GM13976 (cell line): ENCODE data around the gene ADAM33.

Experiments used
- DNase-seq: peaks from one replicate; pipeline ENCODE4 v3.0.0; 2012; ENCODE audit warnings: low spot score
- in situ Hi-C: fragments of 300-500 bp; cut with MboI; formaldehyde crosslinking; loops from one replicate; pipeline ENCODE4 v1.12.0; 2022; ENCODE audit warnings: low sequenced_read_pairs, mixed read lengths, inconsistent platforms; ENCODE audit not compliant: unreplicated experiment
- TF ChIP-seq, protein P1 (sequence below): IDR thresholded peaks from 2 replicates; pipeline ENCODE4 v1.5.1; 2012; ENCODE audit warnings: borderline replicate concordance, mild to moderate bottlenecking; ENCODE audit not compliant: insufficient read depth; ENCODE audit errors: extremely low read depth, missing control alignments, control extremely low read depth

Gene ADAM33

GRCh38 chr20:3655131-3655405, 26.7 kb downstream of the ADAM33 start:
- TF ChIP-seq, protein P1, sequence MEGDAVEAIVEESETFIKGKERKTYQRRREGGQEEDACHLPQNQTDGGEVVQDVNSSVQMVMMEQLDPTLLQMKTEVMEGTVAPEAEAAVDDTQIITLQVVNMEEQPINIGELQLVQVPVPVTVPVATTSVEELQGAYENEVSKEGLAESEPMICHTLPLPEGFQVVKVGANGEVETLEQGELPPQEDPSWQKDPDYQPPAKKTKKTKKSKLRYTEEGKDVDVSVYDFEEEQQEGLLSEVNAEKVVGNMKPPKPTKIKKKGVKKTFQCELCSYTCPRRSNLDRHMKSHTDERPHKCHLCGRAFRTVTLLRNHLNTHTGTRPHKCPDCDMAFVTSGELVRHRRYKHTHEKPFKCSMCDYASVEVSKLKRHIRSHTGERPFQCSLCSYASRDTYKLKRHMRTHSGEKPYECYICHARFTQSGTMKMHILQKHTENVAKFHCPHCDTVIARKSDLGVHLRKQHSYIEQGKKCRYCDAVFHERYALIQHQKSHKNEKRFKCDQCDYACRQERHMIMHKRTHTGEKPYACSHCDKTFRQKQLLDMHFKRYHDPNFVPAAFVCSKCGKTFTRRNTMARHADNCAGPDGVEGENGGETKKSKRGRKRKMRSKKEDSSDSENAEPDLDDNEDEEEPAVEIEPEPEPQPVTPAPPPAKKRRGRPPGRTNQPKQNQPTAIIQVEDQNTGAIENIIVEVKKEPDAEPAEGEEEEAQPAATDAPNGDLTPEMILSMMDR, result no peak
- no peak for DNase-seq
- in situ Hi-C loops, result no loop called here

DNA sequence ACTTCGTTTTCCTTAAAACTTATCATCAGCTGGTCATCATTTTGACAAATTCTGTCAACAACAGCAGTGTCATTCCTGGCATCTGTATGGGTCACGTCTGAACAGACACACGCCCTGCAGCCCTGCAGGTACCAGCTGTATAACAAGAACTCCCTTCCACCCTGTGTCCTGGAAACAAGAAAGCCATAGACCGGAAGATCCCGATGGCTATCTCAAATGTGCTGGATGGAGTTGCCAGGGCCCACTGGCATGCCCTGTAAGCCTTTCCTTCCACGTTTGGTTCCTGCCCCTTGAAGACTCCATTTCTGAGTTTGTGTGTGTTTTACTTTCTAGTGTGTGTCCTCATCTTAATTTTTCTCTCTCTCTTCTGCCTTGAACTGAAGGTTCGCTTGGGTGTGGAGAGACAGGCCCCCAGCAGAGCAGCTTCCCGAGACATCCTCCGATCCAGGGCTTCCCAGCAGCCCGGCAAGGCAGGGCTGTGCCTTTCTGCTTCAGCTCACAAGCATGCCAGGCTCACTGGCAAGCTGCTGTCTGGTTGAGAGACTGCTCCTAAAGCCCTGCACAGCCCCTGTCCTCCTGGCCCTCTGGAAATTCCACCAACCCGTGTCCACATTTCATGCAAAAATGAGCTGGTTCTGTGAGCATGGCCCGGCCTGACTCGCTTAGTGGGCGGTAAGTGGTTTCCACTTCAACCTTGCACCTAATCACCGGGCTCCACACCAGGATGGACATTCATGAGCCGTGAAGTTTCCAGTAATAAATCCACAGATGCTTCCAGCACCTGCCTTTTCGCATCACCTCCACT, 27.3 kb downstream of the ADAM33 start:
- TF ChIP-seq, protein P1, result no peak
- DNase-seq, result no peak
- in situ Hi-C loops, result no loop called here

DNA sequence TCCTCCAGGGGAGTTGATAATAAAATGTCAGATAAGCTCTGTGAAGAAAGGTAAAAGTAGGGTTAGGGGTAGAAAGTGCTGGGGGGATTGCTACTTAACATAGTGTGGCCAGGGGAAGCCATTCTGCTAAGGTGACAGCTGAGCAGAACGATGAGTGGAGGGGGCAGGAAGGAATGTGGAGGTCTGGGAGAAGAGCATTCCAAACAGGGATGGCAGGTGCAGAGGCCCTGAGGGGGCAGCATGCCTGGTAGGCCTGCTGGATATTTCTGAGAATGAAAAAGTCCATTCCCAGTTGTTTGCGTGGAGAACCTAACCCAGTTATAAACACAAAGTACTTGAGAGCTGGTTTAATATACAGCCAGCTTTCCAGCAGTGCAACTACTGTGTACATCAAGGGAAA, 27.9 kb downstream of the ADAM33 start:
- in situ Hi-C loops, result no loop called here
- TF ChIP-seq, protein P1, result no peak
- DNase-seq, result no peak

DNA sequence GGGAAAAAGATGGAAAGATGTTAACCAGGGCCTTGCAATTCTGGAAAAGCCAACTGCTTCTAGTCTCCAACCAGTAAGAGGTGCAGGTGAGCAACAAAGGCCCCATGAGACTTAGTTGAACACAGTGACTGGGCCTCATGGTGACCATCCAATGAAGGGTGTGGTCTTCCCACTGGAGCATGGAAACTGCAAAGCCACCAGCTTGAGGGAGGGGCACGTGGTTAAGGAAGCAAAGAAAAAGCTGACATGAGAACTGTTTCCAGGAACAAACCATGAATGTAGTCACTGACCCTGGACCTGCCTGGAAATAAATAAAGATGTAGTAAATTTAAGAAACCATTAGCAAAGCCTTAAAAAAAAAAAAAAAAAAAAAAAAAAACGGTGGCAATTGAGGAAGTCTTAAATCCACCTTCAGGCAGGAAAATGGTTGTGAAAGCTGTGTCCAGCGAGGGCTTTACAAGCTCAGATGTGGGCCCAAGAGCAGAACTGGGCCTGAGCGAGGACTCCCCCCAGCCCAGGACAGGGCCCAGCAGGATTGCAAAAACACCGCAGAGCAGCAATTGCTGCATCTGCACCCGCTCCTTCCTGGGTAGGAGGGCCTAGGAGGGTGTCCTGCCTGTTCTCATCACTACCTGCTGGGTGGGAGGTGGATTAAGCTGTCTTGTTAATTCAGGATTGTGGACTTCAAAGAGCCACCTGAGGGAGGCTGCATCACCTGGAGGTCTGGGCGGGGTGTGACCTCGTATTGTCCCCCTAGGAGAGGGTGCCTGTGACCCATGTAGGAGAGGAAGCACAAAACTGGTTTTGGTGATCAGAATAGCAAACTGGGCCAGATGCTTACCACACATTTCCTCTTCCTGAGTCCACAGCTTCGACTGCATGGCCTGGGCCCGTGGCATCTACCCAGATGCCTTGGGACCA, 28.9 kb downstream of the ADAM33 start:
- in situ Hi-C loops, result no loop called here
- TF ChIP-seq, protein P1, result no peak

DNA sequence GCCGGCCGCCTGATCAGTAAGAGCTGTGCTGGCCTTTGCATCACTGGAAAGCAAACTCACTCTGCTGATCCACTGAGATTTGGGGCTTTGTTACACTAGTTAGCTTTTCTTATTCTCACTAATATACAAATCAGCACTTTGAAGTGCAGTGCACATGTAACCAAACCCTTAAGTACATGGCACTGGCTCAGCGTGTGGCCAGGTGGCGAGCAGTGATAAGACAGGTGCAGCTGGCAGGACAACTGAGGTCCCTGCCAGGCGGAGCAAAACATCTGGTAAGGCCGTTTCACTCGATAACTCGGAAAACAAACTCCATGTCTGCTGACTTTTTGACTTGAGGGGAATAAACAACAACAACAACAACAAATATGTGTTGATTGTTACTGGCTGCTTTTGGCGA, 29.6 kb downstream of the ADAM33 start:
- in situ Hi-C loops, result no loop called here
- TF ChIP-seq, protein P1, result no peak
- no peak for DNase-seq

More for the DNA sequence above, 28.9 kb downstream of the ADAM33 start:
- DNase-seq, result no peak

GRCh38 chr20:3651204-3651962, 30.4 kb downstream of the ADAM33 start:
- in situ Hi-C loops, result no loop called here
- TF ChIP-seq, protein P1, result no peak
- DNase-seq, result no peak
